GM18861 (cell line): ENCODE results near the gene AK6.
"Not testable (repeated sequence)": the region's sequence is repeated elsewhere in the genome, so short reads cannot be mapped to it uniquely, and the experiment has no call there.

Source experiments
- ATAC-seq: cut with Tn5 transposase; IDR thresholded peaks from one replicate; pipeline ENCODE4 v1.9.1; 2021; ENCODE audit not compliant: unreplicated experiment

The AK6 gene

GRCh38 chr5:69335341-69335935 is 33.9 kb downstream of the AK6 start:
- ATAC-seq = no peak

- peak; percentile 59 for ATAC-seq
Measured at GRCh38 chr5:69334793-69335268, 34.5 kb downstream of the AK6 start.

GRCh38 chr5:69333668-69334315 is 35.5 kb downstream of the AK6 start:
- not testable (repeated sequence) for ATAC-seq

GRCh38 chr5:69331528-69332445 is 37.5 kb downstream of the AK6 start:
- ATAC-seq = no peak

DNA sequence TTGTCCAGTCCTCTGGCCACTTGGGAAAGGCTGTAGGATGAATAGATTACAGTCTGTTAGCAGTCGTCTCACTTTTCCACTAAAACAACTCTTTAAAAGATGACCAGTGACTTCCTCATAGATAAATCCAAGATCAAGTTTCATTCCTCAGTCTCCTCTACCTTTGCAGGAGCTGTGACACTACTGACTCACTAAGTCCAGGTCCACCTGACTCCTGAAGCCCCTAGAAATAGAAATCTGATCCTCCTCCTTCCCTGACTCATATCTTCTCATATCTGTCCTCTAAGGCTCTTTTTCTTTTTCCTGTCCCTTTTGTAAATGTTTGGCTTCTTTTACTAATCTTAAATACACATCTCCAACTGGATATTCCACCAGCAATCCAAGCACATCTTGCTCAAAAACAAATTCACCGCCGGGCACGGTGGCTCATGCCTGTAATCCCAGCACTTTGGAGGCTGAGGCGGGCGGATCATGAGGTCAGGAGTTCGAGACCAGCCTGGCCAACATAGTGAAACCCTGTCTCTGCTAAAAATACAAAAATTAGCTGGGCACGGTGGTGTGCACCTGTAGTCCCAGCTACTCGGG is 39.3 kb downstream of the AK6 start:
- no peak for ATAC-seq

- ATAC-seq = no peak
Measured at GRCh38 chr5:69326365-69326764, 43.0 kb downstream of the AK6 start.

DNA sequence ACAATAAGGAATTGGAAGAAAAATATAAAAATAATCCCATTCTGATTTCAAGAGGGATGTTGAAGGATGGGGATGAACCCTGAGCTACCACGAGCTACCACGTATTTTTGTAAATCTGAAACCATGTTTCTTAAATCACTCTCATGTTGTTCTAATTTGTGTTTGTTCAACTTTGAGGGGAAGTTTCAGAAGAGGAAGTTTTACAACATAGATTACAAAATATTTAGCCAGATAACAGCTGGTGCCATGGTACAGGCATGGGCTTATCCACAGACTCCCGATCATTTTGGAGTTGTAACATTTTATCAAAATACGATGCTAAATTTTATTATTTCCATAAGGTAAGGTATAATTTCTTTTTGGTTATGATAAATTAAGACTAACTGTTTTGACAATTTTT is 51.9 kb downstream of the AK6 start:
- no peak for ATAC-seq

- ATAC-seq = no peak
Measured at GRCh38 chr5:69315972-69316371, 53.3 kb downstream of the AK6 start.

DNA sequence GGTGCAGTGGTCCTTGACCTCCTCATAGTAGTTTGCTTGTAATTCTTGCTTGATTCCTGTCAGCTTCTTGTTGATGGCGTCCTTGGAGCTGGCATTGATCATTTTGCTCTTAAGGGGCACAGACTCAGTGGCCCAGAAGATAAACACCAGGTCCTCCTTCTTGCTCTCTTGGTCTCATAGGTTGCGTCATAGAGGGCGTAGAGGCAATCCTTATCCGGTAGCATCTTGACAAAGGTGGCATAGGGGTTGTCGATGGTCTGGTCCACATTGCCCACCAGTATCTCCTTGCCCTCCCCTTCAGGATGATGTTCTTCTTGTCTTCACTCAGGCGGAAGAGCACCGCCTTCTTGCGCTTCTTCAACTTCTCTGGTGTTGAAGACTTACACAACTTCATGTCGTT is 55.9 kb downstream of the AK6 start:
- ATAC-seq = no peak

DNA sequence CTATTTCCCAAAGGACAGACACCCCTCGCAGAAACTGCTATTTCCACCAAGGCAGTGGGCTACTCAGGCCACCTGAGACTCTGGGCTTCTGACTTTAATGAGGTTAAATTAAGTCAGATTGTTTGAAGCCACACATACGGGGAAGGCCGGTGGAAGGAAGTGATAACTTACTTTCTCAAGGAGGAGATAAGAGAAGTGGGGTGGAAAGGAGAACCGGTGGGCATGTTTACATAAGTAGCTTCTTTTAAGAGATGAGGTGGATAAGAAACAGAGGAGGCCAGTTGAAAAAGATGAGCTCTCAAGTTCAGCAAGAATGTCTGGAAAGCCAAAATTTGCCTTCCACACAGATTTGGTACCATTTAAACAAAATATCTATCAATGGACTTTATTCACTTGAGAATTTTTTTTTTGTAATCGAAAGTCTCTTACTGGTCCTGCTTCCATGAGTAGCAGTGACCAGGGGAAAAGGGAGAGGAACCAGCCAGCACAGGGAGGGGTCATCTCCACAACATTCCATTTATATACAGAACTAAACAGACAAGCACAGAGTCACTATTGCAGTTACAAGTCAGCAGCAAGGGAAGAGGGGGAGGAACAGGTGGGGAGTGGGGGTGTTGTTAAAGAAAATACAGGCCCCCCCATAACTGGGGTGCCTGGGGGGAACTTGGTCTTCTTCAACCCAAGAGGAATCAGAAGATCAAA is 56.7 kb downstream of the AK6 start:
- ATAC-seq = no peak

- ATAC-seq = no peak
Measured at GRCh38 chr5:69309380-69309779, 59.9 kb downstream of the AK6 start.

- ATAC-seq = no peak
Measured at GRCh38 chr5:69308046-69308553, 61.2 kb downstream of the AK6 start.

DNA sequence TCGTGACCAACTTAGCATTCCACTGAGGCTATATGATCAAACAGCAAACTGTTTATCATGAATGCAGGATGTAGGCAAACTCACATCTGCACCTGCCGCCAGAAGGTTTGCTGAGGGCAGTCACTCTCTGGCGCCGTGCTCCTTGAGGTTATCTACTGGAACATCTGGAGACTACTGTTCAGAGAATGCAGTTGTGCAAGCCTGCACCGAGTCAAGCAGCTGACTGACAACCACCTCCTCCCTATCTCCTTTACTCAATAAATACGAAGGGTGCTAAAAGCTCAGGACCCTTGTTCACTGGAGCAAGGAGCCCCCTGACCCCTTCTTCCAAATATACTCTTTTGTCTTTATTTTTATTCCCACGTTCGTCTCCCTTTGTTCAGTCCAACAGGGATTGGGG is 63.8 kb downstream of the AK6 start:
- no peak for ATAC-seq
